B cell (primary cell): ENCODE measurements around the gene ZBTB16. TPM values are rescaled to one million over a fixed set of nuclear protein-coding genes. Genes with fewer than 3 reads are reported as not detected.
A peak's percentile ranks its signal among the peaks of the same experiment; 100 is the strongest.

ENCODE experiments used
- ATAC-seq: fragments of 200-7000 bp; cut with Tn5 transposase; one replicate; pipeline ENCODE4 v1.10.0; 2021; ENCODE audit warnings: low read depth, mild to moderate bottlenecking, moderate number of reproducible peaks, moderate library complexity
- CTCF ChIA-PET: fragments of 350-600 bp; sonication (Branson Sonifier 250); formaldehyde crosslinking; loops from one replicate; lab custom pipeline; 2021; ENCODE audit warnings: antibody characterized with exemption, inconsistent platforms; lab: Charles Lee
- POLR2A ChIA-PET: fragments of 350-600 bp; sonication (Branson Sonifier 250); formaldehyde crosslinking; loops from one replicate; lab custom pipeline; 2021; ENCODE audit warnings: antibody characterized with exemption; lab: Charles Lee
- DNase-seq: peaks from one replicate; pipeline ENCODE4 v3.0.0; 2013
- H2AFZ ChIP-seq: 2 replicates; pipeline ENCODE4 v1.6.1; 2012; ENCODE audit warnings: mild to moderate bottlenecking, low read depth, low read length; ENCODE audit not compliant: insufficient read depth, poor library complexity, severe bottlenecking
- H3K27ac ChIP-seq, 2 donors: 1 replicate in 1 of 2; 2 replicates in 1 of 2; pipeline ENCODE4 v1.5.1; 2012 to 2013; ENCODE audit warnings: low read length in 2 of 2, mild to moderate bottlenecking in 2 of 2, moderate library complexity in 1 of 2
- H3K27me3 ChIP-seq, 4 experiments: fragments of 200-600 bp in 1 of 4; sonication (generic) in 1 of 4; replicated peaks in 1 of 4; 1 replicate in 2 of 4; 2 replicates in 2 of 4; pipeline versions ENCODE4 v1.6.1 to v1.7.0; 2013 to 2016; ENCODE audit warnings: low read length in 3 of 4, mild to moderate bottlenecking in 2 of 4, mixed read lengths in 1 of 4, moderate library complexity in 1 of 4; ENCODE audit not compliant: insufficient read depth in 4 of 4, control insufficient read depth in 3 of 4; ENCODE audit errors: control extremely low read depth in 1 of 4
- H3K36me3 ChIP-seq, 2 experiments: replicated peaks in 1 of 2; 1 replicate in 1 of 2; 2 replicates in 1 of 2; pipeline versions ENCODE4 v1.6.1 to v1.7.1; 2013; ENCODE audit warnings: low read length in 1 of 2; ENCODE audit not compliant: insufficient read depth in 2 of 2, control insufficient read depth in 1 of 2; ENCODE audit errors: control extremely low read depth in 1 of 2, extremely low read depth in 1 of 2
- H3K4me1 ChIP-seq, 2 donors: fragments of 200-600 bp in 1 of 2; sonication (generic) in 1 of 2; 1 replicate in 1 of 2; 2 replicates in 1 of 2; pipeline versions ENCODE4 v1.5.1 to v1.6.1; 2013 to 2017; ENCODE audit warnings: low read length in 2 of 2; ENCODE audit not compliant: control insufficient read depth in 2 of 2, insufficient read depth in 2 of 2
- H3K4me2 ChIP-seq: replicated peaks from 2 replicates; pipeline ENCODE3; 2012; ENCODE audit warnings: mild to moderate bottlenecking, low read depth, low read length; ENCODE audit not compliant: poor library complexity, severe bottlenecking
- H3K4me3 ChIP-seq, 5 experiments: fragments of 200-600 bp in 1 of 5; sonication (generic) in 1 of 5; 1 replicate in 3 of 5; 2 replicates in 2 of 5; pipeline versions ENCODE4 v1.5.1 to v1.7.0; 2011 to 2016; ENCODE audit warnings: low read length in 4 of 5, mild to moderate bottlenecking in 4 of 5, low read depth in 2 of 5, control low read depth in 1 of 5, moderate library complexity in 1 of 5; ENCODE audit not compliant: insufficient read depth in 1 of 5; ENCODE audit errors: control extremely low read depth in 1 of 5, extremely low read depth in 1 of 5
- H3K79me2 ChIP-seq: fragments of 200-600 bp; sonication (generic); one replicate; pipeline ENCODE4 v1.6.0; 2016; ENCODE audit warnings: low read length; ENCODE audit not compliant: control insufficient read depth, insufficient read depth
- H3K9ac ChIP-seq: fragments of 200-600 bp; sonication (generic); 2 replicates; pipeline ENCODE4 v1.6.1; 2017; ENCODE audit warnings: mild to moderate bottlenecking, low read length, moderate library complexity
- H3K9me3 ChIP-seq, 3 donors: one replicate each; pipeline versions ENCODE4 v1.6.1 to v1.7.1; 2013; ENCODE audit warnings: low read length in 2 of 3; ENCODE audit not compliant: control insufficient read depth in 2 of 3, insufficient read depth in 1 of 3; ENCODE audit errors: control extremely low read depth in 1 of 3
- H4K20me1 ChIP-seq: 2 replicates; pipeline ENCODE4 v1.6.0; 2012; ENCODE audit warnings: mild to moderate bottlenecking, low read length; ENCODE audit not compliant: insufficient read depth, control insufficient read depth, poor library complexity, severe bottlenecking
- H3K27ac Mint-ChIP-seq: one replicate; pipeline ENCODE4 v1.8.0; 2021; ENCODE audit warnings: mixed read lengths
- H3K27me3 Mint-ChIP-seq: one replicate; pipeline ENCODE4 v1.8.0; 2021; ENCODE audit warnings: mixed read lengths
- H3K4me1 Mint-ChIP-seq: one replicate; pipeline ENCODE4 v1.8.0; 2021; ENCODE audit warnings: mixed read lengths
- H3K4me3 Mint-ChIP-seq: one replicate; pipeline ENCODE4 v1.8.0; 2021; ENCODE audit warnings: mixed read lengths
- H3K9me3 Mint-ChIP-seq: one replicate; pipeline ENCODE4 v1.8.0; 2022; ENCODE audit warnings: mixed read lengths; ENCODE audit not compliant: insufficient read depth
- CTCF ChIP-seq: fragments of 200-600 bp; IDR thresholded peaks from one replicate; pipeline ENCODE4 v1.8.0; 2022; ENCODE audit warnings: antibody characterized with exemption, mild to moderate bottlenecking
- EZH2 ChIP-seq: IDR thresholded peaks from 2 replicates; pipeline ENCODE4 v1.6.1; 2012; ENCODE audit warnings: borderline replicate concordance, low read depth, mild to moderate bottlenecking, moderate library complexity, low read length; ENCODE audit not compliant: insufficient read depth, poor library complexity, severe bottlenecking
- WGBS: methylation state at CpG from one replicate; pipeline ENCODE4 v1.1.5; 2013; ENCODE audit warnings: missing lambda C conversion rate; ENCODE audit not compliant: insufficient coverage; 5-methylcytosine and 5-hydroxymethylcytosine counted together
- intact Hi-C: fragments of 100-400 bp; cut with micrococcal nuclease; formaldehyde crosslinking; loops from one replicate; pipeline ENCODE4 v1.10.0; 2022
- polyA plus RNA-seq: library from polyadenylated mRNA; depleted of rRNA; stranded (reverse); fragments of >200 nt; gene quantifications from 2 replicates; pipeline ENCODE4 v1.2.3, GENCODE V29; 2012
- total RNA-seq, 2 donors: library from RNA; stranded (reverse); fragments of 120-200 nt in 1 of 2; gene quantifications; 1 replicate in 1 of 2; 2 replicates in 1 of 2; pipeline versions ENCODE4 v1.2.3 to v1.2.4, GENCODE V29; 2013 to 2022

ZBTB16 gene
- total and polyA plus RNA-seq, 2 donors (not counting 1 experiment from before 2014, with no cell fraction given), result 16.0 to 20.6 TPM

- 84% methylated on average over 5 of the region's 6 CpGs for WGBS
- H3K9me3 ChIP-seq, result no peaks in the 10 kb centered on the region
- no peak overlapping the region for H3K4me3 Mint-ChIP-seq
- H3K4me2 ChIP-seq, result no peak overlapping the region
- CTCF ChIA-PET, result interaction anchor here (0.6 to 8.7 kb wide), 2 partner anchors 26 to 104 kb away, joined by 3 to 100 read pairs; no protein-coding TSS in a partner anchor
- no peaks in the 10 kb centered on the region for H3K79me2 ChIP-seq
- H3K4me3 ChIP-seq, result no peak overlapping the region
- H3K4me1 ChIP-seq, result peaks cover 44 to 51% of the 10 kb centered on the region in 2 donors
- H4K20me1 ChIP-seq, result no peaks in the 10 kb centered on the region
- peak overlapping the region; percentile 48 for H3K27ac Mint-ChIP-seq
- H3K27me3 ChIP-seq, result no peaks in the 10 kb centered on the region
- H3K9ac ChIP-seq, result no peak overlapping the region
- no peaks in the 10 kb centered on the region for H3K9me3 Mint-ChIP-seq
- no peak overlapping the region for H3K27ac ChIP-seq
- intact Hi-C loops, result no loop called here
- no peak for ATAC-seq
- peaks cover 47% of the 10 kb centered on the region for H3K4me1 Mint-ChIP-seq
- H2AFZ ChIP-seq, result no peak overlapping the region
- H3K27me3 Mint-ChIP-seq, result no peaks in the 10 kb centered on the region
- no peak for DNase-seq
- TF ChIP-seq EZH2 (no peak), CTCF (no peak)
- POLR2A ChIA-PET, result no interaction called here
- no peaks in the 10 kb centered on the region for H3K36me3 ChIP-seq
Observed at GRCh38 chr11:114156782-114157181, 97.3 kb downstream of the ZBTB16 start.

- POLR2A ChIA-PET, result no interaction called here
- ATAC-seq (no peak), DNase-seq (no peak)
- intact Hi-C loops, result no loop called here
- H3K9me3 Mint-ChIP-seq, result no peaks in the 10 kb centered on the region
- H3K79me2 ChIP-seq, result no peaks in the 10 kb centered on the region
- peaks cover 52 to 59% of the 10 kb centered on the region in 2 donors for H3K4me1 ChIP-seq
- whole genome bisulfite sequencing, result 86% methylated on average over 19 of the region's 19 CpGs
- TF ChIP-seq EZH2, result no peak
- no peak for TF ChIP-seq CTCF
- no peaks in the 10 kb centered on the region for H3K36me3 ChIP-seq
- no peaks in the 10 kb centered on the region for H3K27me3 Mint-ChIP-seq
- H3K9me3 ChIP-seq, result no peaks in the 10 kb centered on the region
- H3K4me3 Mint-ChIP-seq, result no peak overlapping the region
- no peaks in the 10 kb centered on the region for H4K20me1 ChIP-seq
- H3K27me3 ChIP-seq, result no peaks in the 10 kb centered on the region
- H3K4me3 ChIP-seq, result no peak overlapping the region
- H3K4me1 Mint-ChIP-seq, result peaks cover 51% of the 10 kb centered on the region
- no peak overlapping the region for H3K9ac ChIP-seq
- no peak overlapping the region for H2AFZ ChIP-seq
- H3K27ac ChIP-seq, result no peak overlapping the region
- no peak overlapping the region for H3K4me2 ChIP-seq
- CTCF ChIA-PET, result interaction anchor here (0.6 to 8.7 kb wide), 2 partner anchors 25 to 103 kb away, joined by 3 to 100 read pairs; no protein-coding TSS in a partner anchor
- H3K27ac Mint-ChIP-seq, result no peak overlapping the region
Observed at GRCh38 chr11:114157476-114158050, 98.1 kb downstream of the ZBTB16 start.
